ENCODE measurements around the gene GRM7. TPM values are rescaled to one million over a fixed set of nuclear protein-coding genes. Genes with fewer than 3 reads are reported as not detected.

Gene GRM7
- total and polyA plus RNA-seq, 2 of the 4 experiments (the other 2 are of a cell fraction), result not detected

DNA sequence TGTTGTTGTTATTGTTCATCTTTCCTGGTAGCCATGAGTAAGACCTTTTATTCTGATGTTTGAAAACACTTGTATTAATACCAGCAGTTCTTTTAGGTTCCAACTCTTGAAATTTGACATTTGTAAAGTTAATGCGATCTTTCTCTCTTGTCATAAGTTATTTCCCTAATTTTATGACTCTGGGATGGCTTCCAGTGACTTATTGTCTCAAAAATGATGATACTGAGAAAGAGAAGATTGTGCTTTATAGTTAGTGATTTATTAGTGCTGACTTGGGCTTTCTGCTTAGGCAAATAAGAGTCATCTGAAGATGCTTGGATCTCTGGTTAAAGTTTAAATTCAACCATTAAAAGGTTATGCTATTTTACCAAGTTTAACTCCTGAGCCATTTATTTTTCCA lies 715.2 kb downstream of the GRM7 start:
- H3K56ac ChIP-seq (ENCODE audit: extremely low read depth, insufficient read depth, low read length), result no peak overlapping the region
- no peak overlapping the region for H2BK15ac ChIP-seq (ENCODE audit: low read depth, low read length)
- dilution Hi-C loops (cut with HindIII; ENCODE audit: low sequenced_read_pairs, unreplicated experiment), result no loop called here
- H3K9ac ChIP-seq (ENCODE audit: low read depth, low read length), result no peak overlapping the region
- no peak overlapping the region for H4K5ac ChIP-seq (ENCODE audit: low read depth, low read length)
- intact Hi-C loops (cut with micrococcal nuclease), result no loop called here
- H2BK5ac ChIP-seq (ENCODE audit: low read depth, low read length, poor library complexity, severe bottlenecking), result no peak overlapping the region
- no peak overlapping the region for H2AK9ac ChIP-seq (replicated peaks; ENCODE audit: low read depth, low read length, poor library complexity)
- no peak for ATAC-seq (ENCODE audit: low read depth)
- H3K23ac ChIP-seq (ENCODE audit: low read depth, low read length), result no peak overlapping the region
- H2BK120ac ChIP-seq (ENCODE audit: low read depth, low read length), result no peak overlapping the region
- no TSS peak for BruUV-seq (replicated peaks)
- no peak overlapping the region for H4K8ac ChIP-seq (ENCODE audit: low read depth in 2 of 2, low read length in 2 of 2)
- POLR2A ChIA-PET (ENCODE audit: unreplicated experiment), result no interaction called here
- H2AK5ac ChIP-seq (ENCODE audit: low read depth, low read length), result no peak overlapping the region
- no peaks in the 10 kb centered on the region for H3K79me1 ChIP-seq (ENCODE audit: low read depth in 1 of 2, low read length in 2 of 2)
- no peaks in the 10 kb centered on the region for H4K20me1 ChIP-seq (ENCODE audit: insufficient read depth, low read length)
- no peaks in the 10 kb centered on the region for H3K9me1 ChIP-seq (ENCODE audit: insufficient read depth, low read length)
- H3K9me3 ChIP-seq (ENCODE audit: control insufficient read depth, insufficient read depth, low read length), result peaks cover 5% of the 10 kb centered on the region
- H3K4me3 ChIP-seq (ENCODE audit: insufficient read depth, low read depth, low read length), result no peak overlapping the region
- in situ Hi-C loops (cut with MboI; ENCODE audit: low sequenced_read_pairs), result no loop called here
- no peaks in the 10 kb centered on the region for H3K4me1 ChIP-seq (ENCODE audit: control insufficient read depth, insufficient read depth, low read length)
- no peak overlapping the region for H4K91ac ChIP-seq (ENCODE audit: insufficient read depth, low read depth, low read length)
- CTCF ChIA-PET, result no interaction called here
- no peak for DNase-seq
- H3K27me3 ChIP-seq (ENCODE audit: control insufficient read depth, insufficient read depth, low read length), result no peaks in the 10 kb centered on the region
- no peaks in the 10 kb centered on the region for H3K36me3 ChIP-seq (ENCODE audit: control insufficient read depth, insufficient read depth, low read length)
- H3K4ac ChIP-seq (ENCODE audit: low read depth, low read length), result no peak overlapping the region
- no peak overlapping the region for H3K14ac ChIP-seq (replicated peaks; ENCODE audit: low read depth, low read length)
- H2BK20ac ChIP-seq (ENCODE audit: low read depth, low read length), result no peak overlapping the region
- H3K27ac ChIP-seq (ENCODE audit: insufficient read depth, low read length), result no peak overlapping the region
- no CpG with 5 or more reads among the region's 1 CpG for WGBS, 2 experiments (ENCODE audit: extremely low coverage in 2 of 2, insufficient read length in 1 of 2)
- no peak overlapping the region for H3K4me2 ChIP-seq (ENCODE audit: low read depth, low read length)
- TF ChIP-seq MAZ (IDR thresholded peaks at IDR 0.05; ENCODE audit: borderline replicate concordance, low read depth, low read length) (no peak), CEBPB (IDR thresholded peaks at IDR 0.05; ENCODE audit: low read depth, low read length) (no peak), RCOR1 (IDR thresholded peaks at IDR 0.05; ENCODE audit: insufficient replicate concordance, low read length) (no peak), ELK1 (IDR thresholded peaks at IDR 0.05; ENCODE audit: borderline replicate concordance, low read depth, low read length) (no peak), RAD21 (IDR thresholded peaks at IDR 0.05; ENCODE audit: low read length) (no peak), RFX5 (IDR thresholded peaks at IDR 0.05; ENCODE audit: low read depth, low read length) (no peak), POLR2A (IDR thresholded peaks at IDR 0.05; ENCODE audit: low read depth, low read length) (no peak), USF2 (IDR thresholded peaks at IDR 0.05; ENCODE audit: low read depth, low read length) (no peak), NFE2L2 (IDR thresholded peaks at IDR 0.05; ENCODE audit: low read depth, low read length) (no peak), CTCF (conservative IDR thresholded peaks at IDR 0.05; ENCODE audit: low read depth, low read length) (no peak), SMC3 (IDR thresholded peaks at IDR 0.05; ENCODE audit: low read depth, low read length) (no peak), BHLHE40 (IDR thresholded peaks at IDR 0.05; ENCODE audit: low read depth, low read length) (no peak), FOS (IDR thresholded peaks at IDR 0.05; ENCODE audit: low read depth, low read length) (no peak), MXI1 (IDR thresholded peaks at IDR 0.05; ENCODE audit: borderline replicate concordance, low read depth, low read length) (no peak), CHD1 (IDR thresholded peaks at IDR 0.05; ENCODE audit: low read depth, low read length) (no peak), MAFK (IDR thresholded peaks at IDR 0.05; ENCODE audit: low read depth, low read length) (no peak)
- no peak overlapping the region for H2AFZ ChIP-seq (replicated peaks; ENCODE audit: low read length, poor library complexity)
- H3K18ac ChIP-seq (ENCODE audit: low read depth, low read length), result no peak overlapping the region

Data from IMR-90 (cell line).